SW 1271 (cell line): ENCODE measurements around the gene HBA1.
"Not testable (repeated sequence)": the region's sequence is repeated elsewhere in the genome, so short reads cannot be mapped to it uniquely, and the experiment has no call there.

ENCODE experiments used
- DNase-seq, 2 experiments: peaks; one replicate each; lab custom pipeline; 2025; lab: John Stamatoyannopoulos, UW

Gene HBA1

GRCh38 chr16:209359-209758 lies 32.9 kb downstream of the HBA1 start:
- not testable (repeated sequence) for DNase-seq

- not testable (repeated sequence) for DNase-seq
Observed at GRCh38 chr16:211631-212180, 35.2 kb downstream of the HBA1 start.

- no peak for DNase-seq
Observed at GRCh38 chr16:212999-213398, 36.5 kb downstream of the HBA1 start.

GRCh38 chr16:220021-220420 lies 43.5 kb downstream of the HBA1 start:
- DNase-seq, result no peak
